K562 (cell line): ENCODE results near the gene SNX1. TPM values are rescaled to one million over a fixed set of nuclear protein-coding genes. Genes with fewer than 3 reads are reported as not detected.

Source experiments
- ESRRA ChIP-seq: fragments of 450-650 bp; IDR thresholded peaks from 2 replicates; pipeline ENCODE4 v1.6.1; 2014; ENCODE audit warnings: low read depth, mild to moderate bottlenecking, moderate library complexity, borderline replicate concordance
- SRSF3 ChIP-seq: fragments of 200-400 bp; formaldehyde crosslinking; IDR thresholded peaks from 2 replicates; pipeline ENCODE4 v1.6.1; 2016; ENCODE audit warnings: mild to moderate bottlenecking, low read length, moderate library complexity; ENCODE audit not compliant: insufficient read depth
- TEAD1 ChIP-seq, 2 experiments: fragments of 450-650 bp in 1 of 2; sonication (generic) in 1 of 2; formaldehyde crosslinking; IDR thresholded peaks; 2 replicates each; pipeline versions ENCODE4 v1.4.0 to v1.8.0; 2020 to 2022; ENCODE audit warnings: mild to moderate bottlenecking in 2 of 2, missing genetic modification reagents in 1 of 2
- polyA plus RNA-seq, 8 experiments: library from polyadenylated mRNA; depleted of rRNA in 4 of 8; stranded (reverse) in 5 of 8; unstranded in 3 of 8; fragments of >200 nt; fragmentation: Nextera tagmentation in 2 of 8; fragmentation: Illumina TruSeq in 1 of 8; extraction: Ambion mirVana in 2 of 8; extraction: Trizol in 1 of 8; gene quantifications; 2 replicates each; pipeline versions ENCODE4 v1.2.1 to v1.2.3, GENCODE V29; 2011 to 2014; ENCODE audit warnings: inconsistent platforms in 1 of 8, missing spikeins in 1 of 8
- total RNA-seq, 7 experiments: library from RNA; depleted of rRNA in 6 of 7; stranded (reverse); fragments of >200 nt in 6 of 7; fragmentation: Illumina TruSeq in 2 of 7; extraction: Trizol in 2 of 7; gene quantifications; 2 replicates each; pipeline versions ENCODE4 v1.2.1 to v1.2.3, GENCODE V29; 2011 to 2021; ENCODE audit warnings: low replicate concordance in 1 of 7
- TF ChIP-seq, protein P1 (sequence below), 2 experiments: fragments of 200-800 bp in 1 of 2; sonication (Bioruptor generic) in 1 of 2; sonication (generic) in 1 of 2; formaldehyde crosslinking in 1 of 2; IDR thresholded peaks in 1 of 2; conservative IDR thresholded peaks in 1 of 2; 2 replicates each; pipeline versions ENCODE4 v1.5.0 to v1.6.1; 2016 to 2020; ENCODE audit warnings: missing compliant biosample characterization in 1 of 2, missing genetic modification characterization in 1 of 2, missing genetic modification reagents in 1 of 2
- TF ChIP-seq, protein P2 (sequence below): fragments of 450-650 bp; IDR thresholded peaks from 2 replicates; pipeline ENCODE4 v1.6.1; 2018; ENCODE audit not compliant: partially characterized antibody
- TF ChIP-seq, protein P3 (sequence below): fragments of 450-650 bp; IDR thresholded peaks from 2 replicates; pipeline ENCODE4 v1.6.1; 2014; ENCODE audit warnings: low read depth, mild to moderate bottlenecking, moderate library complexity, borderline replicate concordance
- TF ChIP-seq, protein P4 (sequence below): conservative IDR thresholded peaks from 2 replicates; pipeline ENCODE4 v1.6.1; 2011; ENCODE audit warnings: low read depth, mild to moderate bottlenecking, low read length; ENCODE audit not compliant: control insufficient read depth

SNX1 gene
- total and polyA plus RNA-seq, 9 of the 15 experiments (the other 6 are each of a cell fraction or from before 2014, with no cell fraction given): 11.0 to 105 (median 59.9) TPM

DNA sequence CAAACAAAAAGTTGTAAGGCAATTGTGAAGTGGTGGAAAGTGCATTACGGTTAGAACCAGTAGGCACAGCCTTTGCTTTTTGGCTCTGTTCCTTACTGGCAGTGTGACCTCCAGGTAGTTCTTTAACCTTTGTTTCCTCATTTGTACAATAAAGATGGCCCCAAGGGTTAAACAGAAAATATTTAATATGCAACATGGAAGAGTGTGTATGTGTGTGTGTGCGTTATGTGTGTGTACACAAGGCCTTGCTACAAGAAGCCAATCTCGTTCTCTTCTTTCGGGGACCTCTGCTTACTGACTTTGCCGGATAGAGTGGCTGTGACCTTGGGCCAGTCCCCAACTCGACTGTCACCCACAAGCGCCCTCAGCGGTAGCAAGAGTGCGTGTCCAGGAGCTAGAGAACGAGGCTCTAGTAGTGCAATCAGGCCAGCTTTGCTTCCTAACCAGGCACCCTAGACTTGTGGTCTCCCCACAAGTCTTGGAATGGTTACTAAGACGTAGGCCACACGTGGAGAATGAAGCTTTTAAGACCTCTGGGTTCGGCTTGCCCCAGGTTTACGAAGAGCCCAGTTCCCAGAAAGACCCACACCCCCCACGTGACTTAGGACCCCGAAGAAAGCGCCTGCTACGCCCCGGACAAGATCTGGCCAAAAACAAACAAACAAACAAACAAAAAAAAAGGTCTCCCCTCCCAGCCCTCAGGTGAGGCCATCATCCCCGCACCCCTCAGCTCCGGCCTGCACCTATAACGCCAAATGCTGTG is 2.7 kb upstream of the SNX1 start (continued):
- TF ChIP-seq, protein P1, sequence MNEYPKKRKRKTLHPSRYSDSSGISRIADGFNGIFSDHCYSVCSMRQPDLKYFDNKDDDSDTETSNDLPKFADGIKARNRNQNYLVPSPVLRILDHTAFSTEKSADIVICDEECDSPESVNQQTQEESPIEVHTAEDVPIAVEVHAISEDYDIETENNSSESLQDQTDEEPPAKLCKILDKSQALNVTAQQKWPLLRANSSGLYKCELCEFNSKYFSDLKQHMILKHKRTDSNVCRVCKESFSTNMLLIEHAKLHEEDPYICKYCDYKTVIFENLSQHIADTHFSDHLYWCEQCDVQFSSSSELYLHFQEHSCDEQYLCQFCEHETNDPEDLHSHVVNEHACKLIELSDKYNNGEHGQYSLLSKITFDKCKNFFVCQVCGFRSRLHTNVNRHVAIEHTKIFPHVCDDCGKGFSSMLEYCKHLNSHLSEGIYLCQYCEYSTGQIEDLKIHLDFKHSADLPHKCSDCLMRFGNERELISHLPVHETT (CRISPR knock-in tag; conservative IDR thresholded peaks at IDR 0.05 in 1 of 2, IDR thresholded peaks at IDR 0.05 in 1 of 2): 0 out of 4 replicates have a peak, but pooled peaks of 1 of the 2 experiments have one; percentile 32
- TF ChIP-seq, protein P2, sequence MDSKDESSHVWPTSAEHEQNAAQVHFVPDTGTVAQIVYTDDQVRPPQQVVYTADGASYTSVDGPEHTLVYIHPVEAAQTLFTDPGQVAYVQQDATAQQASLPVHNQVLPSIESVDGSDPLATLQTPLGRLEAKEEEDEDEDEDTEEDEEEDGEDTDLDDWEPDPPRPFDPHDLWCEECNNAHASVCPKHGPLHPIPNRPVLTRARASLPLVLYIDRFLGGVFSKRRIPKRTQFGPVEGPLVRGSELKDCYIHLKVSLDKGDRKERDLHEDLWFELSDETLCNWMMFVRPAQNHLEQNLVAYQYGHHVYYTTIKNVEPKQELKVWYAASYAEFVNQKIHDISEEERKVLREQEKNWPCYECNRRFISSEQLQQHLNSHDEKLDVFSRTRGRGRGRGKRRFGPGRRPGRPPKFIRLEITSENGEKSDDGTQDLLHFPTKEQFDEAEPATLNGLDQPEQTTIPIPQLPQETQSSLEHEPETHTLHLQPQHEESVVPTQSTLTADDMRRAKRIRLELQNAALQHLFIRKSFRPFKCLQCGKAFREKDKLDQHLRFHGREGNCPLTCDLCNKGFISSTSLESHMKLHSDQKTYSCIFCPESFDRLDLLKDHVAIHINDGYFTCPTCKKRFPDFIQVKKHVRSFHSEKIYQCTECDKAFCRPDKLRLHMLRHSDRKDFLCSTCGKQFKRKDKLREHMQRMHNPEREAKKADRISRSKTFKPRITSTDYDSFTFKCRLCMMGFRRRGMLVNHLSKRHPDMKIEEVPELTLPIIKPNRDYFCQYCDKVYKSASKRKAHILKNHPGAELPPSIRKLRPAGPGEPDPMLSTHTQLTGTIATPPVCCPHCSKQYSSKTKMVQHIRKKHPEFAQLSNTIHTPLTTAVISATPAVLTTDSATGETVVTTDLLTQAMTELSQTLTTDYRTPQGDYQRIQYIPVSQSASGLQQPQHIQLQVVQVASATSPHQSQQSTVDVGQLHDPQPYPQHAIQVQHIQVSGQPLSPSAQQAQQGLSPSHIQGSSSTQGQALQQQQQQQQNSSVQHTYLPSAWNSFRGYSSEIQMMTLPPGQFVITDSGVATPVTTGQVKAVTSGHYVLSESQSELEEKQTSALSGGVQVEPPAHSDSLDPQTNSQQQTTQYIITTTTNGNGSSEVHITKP: peak; percentile 16
- TF ChIP-seq, protein P3, sequence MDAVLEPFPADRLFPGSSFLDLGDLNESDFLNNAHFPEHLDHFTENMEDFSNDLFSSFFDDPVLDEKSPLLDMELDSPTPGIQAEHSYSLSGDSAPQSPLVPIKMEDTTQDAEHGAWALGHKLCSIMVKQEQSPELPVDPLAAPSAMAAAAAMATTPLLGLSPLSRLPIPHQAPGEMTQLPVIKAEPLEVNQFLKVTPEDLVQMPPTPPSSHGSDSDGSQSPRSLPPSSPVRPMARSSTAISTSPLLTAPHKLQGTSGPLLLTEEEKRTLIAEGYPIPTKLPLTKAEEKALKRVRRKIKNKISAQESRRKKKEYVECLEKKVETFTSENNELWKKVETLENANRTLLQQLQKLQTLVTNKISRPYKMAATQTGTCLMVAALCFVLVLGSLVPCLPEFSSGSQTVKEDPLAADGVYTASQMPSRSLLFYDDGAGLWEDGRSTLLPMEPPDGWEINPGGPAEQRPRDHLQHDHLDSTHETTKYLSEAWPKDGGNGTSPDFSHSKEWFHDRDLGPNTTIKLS: no peak
- TF ChIP-seq, protein P4, sequence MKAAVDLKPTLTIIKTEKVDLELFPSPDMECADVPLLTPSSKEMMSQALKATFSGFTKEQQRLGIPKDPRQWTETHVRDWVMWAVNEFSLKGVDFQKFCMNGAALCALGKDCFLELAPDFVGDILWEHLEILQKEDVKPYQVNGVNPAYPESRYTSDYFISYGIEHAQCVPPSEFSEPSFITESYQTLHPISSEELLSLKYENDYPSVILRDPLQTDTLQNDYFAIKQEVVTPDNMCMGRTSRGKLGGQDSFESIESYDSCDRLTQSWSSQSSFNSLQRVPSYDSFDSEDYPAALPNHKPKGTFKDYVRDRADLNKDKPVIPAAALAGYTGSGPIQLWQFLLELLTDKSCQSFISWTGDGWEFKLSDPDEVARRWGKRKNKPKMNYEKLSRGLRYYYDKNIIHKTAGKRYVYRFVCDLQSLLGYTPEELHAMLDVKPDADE: peak; percentile 50; the same call in 1 of the 2 replicates
- peak; percentile 18 to 55; a peak in 1 of 4 replicates for TF ChIP-seq TEAD1 (CRISPR knock-in tag; IDR thresholded peaks at IDR 0.05)
- TF ChIP-seq ESRRA: peak; percentile 99
- TF ChIP-seq SRSF3: 0 out of 2 replicates have a peak, but pooled peaks have one; percentile 27
